ACHN (cell line): ENCODE data around the gene C2.
"Not testable (repeated sequence)": the region's sequence is repeated elsewhere in the genome, so short reads cannot be mapped to it uniquely, and the experiment has no call there.

Experiments
- DNase-seq: peaks from one replicate; pipeline ENCODE4 v3.0.0-alpha.2; 2015
- in situ Hi-C: cut with HindIII; loops from 2 replicates; pipeline ENCODE4 v1.10.0; 2017; ENCODE audit warnings: low sequenced_read_pairs, low pct_ligation_motif_present, low pct_unique_long_range_greater_than_20kb

C2 gene

DNA sequence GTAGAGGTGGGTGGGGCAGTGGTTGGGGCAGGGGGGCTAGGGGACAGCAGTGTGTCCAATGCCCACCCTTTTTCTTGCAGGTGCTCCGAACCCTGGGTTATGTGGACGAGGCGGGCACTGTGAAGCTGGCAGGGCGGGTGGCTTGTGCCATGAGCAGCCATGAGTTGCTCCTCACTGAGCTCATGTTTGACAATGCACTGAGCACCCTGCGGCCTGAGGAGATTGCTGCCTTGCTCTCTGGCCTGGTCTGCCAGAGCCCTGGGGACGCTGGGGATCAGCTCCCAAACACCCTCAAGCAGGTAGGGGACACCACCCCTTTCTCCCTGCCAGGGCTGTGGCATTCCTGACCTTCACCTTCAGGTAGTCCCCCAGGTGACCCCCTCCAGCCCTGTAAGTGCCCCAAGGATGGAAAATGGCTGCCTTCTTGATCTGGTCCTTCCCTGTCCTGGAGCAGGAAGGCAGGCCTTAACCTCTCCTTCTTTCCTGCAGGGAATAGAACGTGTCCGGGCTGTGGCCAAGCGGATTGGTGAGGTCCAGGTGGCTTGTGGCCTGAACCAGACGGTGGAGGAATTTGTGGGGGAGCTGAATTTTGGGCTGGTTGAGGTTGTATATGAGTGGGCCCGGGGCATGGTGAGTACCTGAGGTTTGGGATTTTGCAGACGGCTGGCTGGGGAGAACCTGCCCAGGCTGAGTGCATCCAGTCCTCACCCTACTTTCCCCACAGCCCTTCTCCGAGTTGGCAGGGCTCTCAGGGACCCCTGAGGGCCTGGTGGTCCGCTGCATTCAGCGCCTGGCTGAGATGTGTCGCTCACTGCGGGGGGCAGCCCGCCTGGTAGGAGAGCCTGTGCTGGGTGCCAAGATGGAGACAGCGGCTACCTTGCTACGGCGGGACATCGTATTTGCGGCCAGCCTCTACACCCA lies 41.5 kb downstream of the C2 start:
- in situ Hi-C loops: no loop called here
- DNase-seq: no peak

DNA sequence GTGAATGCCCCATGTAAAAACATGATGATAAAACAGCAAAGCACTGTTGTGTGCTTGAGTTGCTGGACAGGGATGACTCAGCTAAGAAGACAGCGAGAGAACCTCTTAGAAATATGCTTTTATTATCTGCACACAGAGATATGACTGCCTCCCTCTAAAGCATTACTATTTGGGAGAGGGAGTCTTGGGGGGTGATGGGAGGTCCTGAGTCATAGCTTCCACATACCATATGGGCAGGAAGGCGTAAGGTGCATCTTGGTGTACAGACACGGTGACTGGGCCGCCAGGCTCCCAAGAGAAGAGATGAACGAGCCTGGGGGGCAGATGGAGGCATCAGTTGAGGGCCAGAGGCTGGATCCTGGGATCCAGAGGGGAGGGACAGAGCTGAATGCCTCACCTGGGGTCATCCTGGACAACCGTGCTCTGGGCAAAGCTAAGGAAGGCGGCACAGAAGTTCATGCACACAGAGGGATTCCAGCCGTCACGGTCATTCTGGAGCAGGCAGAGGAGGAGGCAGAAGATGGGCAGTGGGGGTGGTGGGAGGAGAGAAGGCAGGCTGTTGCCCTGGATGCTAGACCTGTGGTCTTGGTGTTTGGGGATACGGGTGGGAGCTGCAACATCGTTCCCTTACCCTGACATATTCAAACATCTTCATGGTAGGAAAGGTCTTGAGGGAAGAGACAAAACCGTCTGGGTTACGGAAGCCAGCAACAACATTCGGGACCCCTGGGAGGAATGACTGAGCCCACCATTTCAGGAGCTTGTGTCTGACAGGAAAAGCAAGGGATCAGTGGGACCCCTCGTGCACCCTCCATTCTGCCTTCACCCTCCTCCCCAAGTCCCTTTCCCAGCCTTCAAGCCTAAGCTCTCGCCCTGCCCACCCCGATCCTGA lies 42.4 kb downstream of the C2 start:
- DNase-seq: peak; percentile 26
- in situ Hi-C loops: no loop called here

DNA sequence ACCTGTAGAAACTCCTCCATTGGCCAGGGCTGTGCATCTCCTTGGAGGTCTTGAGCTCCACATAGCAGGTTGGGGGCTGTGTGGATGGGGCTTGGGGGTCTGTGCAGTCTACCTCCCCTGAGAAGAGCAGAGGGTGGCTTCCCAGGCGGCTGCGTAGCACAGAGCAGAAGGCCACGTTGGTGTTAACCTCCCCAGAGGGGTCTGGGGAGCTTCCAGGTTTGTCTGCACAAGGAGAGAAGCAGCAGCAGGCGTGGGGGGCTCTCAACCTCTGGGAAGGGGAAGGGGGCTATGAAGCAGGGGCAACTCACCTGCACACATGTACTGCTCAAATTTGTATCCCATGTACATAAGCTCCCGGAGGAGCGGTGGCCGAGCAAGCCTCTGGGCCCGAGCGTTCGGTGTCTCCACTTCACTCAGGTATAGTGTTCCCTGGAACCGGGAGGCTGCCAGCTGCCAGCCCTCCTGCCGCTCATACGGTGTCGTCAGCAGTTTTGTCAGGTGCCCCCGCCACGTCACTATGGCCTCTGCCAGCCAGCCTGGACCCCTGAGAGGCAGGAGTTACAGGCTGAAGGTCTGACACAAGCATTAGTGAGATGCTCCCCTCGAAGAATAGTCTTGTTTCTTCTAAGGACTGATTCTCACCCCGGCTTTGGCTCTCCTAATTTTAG lies 43.2 kb downstream of the C2 start:
- DNase-seq: no peak
- in situ Hi-C loops: no loop called here

DNA sequence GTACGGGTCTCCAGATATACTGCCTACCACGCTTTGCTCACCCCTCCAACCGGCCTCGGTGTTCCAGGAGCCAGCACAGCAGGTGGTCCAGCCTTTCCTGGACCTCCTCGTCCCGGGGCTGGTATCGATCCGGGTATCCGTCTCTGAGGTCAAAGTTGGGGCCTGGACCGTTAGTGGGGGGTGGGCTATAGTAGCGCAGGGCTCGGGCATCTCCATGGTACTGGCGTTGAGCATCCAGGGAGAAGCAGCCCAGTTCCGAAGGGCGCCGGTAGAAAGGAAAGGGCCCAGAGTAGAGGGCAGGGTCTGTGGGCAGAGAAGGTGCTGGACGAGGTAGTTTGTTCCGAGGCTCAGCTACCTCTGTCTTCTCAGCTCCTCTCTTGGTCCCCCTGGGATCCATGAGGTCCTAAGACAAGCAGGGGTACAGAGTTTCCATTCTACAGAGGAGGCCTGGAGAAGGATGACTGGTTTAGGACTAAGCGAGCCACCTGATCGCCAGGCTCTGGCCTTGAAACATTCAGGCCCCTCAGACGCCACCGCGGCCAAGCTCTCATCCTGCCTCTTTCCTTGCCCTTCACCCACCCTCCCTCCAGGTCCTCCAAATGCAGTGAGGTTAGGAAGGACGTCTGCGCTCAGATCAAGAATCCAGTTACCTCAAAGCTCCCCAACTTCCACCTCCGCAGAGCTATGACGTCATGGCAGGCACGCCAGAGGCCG lies 43.9 kb downstream of the C2 start:
- in situ Hi-C loops: no loop called here
- DNase-seq: no peak

DNA sequence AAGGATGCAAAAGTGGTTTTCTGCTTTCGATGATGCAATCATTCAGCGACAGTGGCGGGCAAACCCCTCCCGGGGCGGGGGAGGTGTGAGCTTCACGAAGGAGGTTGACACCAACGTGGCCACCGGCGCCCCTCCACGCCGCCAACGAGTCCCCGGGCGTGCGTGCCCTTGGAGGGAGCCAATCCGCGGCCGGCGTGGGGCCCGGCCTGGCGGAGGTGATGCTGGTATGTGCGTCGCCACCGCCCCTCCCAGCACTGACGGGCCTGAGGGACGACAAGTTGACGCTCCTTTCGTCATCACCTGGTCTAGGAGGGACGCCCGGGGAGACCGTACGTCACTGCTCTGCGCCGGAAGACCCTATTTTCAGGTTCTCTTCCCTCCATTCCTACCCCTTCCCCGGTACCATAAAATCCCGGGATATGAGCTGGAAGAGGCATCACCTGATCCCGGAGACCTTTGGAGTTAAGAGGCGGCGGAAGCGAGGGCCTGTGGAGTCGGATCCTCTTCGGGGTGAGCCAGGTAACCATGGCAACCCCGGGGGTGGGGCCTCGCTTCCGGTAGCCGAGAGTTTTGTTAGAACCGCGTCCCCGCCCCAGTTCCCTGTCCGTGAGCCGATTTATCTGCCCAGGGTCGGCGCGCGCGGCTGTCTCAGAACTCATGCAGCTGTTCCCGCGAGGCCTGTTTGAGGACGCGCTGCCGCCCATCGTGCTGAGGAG lies 44.6 kb downstream of the C2 start, which contains the start of gene DXO:
DXO (minus strand) TSS at position 146 of the 716 bp plus-strand sequence. CDS start 463 bp downstream, outside the sequence.
- in situ Hi-C loops: no loop called here
- DNase-seq: peak; percentile 94

DNA sequence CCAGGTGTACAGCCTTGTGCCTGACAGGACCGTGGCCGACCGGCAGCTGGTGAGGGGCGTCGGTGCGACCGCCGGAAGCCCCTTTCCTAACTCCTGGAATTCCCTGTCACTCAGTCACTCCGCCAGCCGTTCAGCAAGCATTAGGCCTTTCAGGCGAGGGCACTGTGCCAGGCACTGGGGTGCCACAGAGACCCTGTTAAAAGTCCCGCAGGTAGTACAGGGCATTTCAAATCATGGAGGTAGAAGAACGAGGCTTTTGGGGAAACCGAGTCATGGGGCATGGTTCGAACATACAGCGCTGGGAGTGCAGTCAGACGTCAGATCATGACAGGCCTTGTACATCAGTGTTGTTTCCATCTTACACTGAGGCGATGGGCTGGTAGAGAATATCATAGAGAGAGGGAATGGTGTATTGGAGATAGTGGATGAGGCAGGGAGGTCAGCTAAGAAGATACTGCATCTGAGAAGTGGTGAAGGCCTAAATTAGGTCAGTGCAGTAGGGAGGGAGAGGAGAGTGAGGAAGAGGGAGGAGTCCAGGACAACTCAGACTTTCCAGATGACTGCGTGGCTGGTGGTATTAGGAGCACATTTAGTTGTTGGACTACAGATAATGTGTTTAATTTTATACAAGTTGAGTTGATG lies 45.3 kb downstream of the C2 start:
- in situ Hi-C loops: no loop called here

DNA sequence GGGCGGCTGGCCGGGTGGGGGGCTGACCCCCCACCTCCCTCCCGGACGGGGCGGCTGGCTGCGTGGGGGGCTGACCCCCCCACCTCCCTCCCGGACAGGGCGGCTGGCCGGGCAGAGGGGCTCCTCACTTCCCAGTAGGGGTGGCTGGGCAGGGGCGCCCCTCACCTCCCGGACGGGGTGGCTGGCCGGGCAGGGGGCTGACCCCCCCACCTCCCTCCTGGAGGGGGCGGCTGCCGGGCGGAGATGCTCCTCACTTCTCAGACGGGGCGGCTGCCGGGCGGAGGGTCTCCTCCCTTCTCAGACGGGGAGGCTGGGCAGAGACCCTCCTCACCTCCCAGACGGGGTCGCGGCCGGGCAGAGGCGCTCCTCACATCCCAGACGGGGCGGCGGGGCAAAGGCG lies 48.5 kb downstream of the C2 start:
- DNase-seq, in situ Hi-C loops: not testable (repeated sequence)

More for the DNA sequence above, 45.3 kb downstream of the C2 start:
- DNase-seq: peak; percentile 15

DNA sequence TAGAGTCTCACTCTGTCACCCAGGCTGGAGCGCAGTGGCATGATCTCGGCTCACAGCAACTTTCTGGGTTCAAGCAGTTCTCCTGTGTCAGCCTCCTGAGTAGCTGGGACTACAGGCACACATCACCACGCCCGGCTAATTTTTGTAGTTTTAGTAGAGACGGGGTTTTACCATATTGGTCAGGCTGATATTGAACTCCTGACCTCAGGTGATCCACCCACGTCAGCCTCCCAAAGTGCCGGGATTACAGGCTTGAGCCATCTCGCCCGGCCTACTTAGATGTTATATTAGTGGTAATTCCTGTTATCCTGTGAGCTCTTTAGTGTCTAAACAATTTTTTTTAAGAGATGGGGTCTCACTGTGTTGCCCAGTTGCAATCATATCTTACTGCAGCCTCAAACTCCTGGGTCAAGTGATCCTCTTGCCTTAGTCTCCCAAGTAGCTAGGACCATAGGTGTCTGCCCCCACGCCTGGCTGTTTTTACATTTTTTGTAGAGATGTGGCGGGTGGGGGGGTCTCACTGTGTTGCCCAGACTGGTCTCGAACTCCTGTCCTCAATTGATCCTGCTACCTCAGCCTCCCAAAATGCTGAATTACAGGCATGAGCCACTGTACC lies 50.4 kb downstream of the C2 start:
- DNase-seq: no peak
- in situ Hi-C loops: no loop called here

DNA sequence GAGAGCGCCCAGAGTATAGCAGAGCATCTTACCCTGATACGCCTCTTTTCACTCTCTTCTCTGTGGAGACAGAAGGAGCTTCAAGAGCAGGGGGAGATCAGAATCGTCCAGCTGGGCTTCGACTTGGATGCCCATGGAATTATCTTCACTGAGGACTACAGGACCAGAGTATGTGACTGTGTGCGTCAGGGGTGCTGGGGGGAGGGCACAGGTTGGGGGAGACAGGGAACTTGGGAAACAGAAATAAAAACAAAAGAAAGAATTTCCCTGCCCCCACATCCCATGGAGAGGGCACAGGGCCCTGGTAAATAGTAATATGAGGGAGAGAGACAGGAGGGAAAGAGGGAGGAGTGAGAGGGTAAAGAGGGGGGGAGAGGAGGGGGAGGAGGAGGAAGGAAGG lies 51.3 kb downstream of the C2 start:
- in situ Hi-C loops: no loop called here
- DNase-seq: no peak

DNA sequence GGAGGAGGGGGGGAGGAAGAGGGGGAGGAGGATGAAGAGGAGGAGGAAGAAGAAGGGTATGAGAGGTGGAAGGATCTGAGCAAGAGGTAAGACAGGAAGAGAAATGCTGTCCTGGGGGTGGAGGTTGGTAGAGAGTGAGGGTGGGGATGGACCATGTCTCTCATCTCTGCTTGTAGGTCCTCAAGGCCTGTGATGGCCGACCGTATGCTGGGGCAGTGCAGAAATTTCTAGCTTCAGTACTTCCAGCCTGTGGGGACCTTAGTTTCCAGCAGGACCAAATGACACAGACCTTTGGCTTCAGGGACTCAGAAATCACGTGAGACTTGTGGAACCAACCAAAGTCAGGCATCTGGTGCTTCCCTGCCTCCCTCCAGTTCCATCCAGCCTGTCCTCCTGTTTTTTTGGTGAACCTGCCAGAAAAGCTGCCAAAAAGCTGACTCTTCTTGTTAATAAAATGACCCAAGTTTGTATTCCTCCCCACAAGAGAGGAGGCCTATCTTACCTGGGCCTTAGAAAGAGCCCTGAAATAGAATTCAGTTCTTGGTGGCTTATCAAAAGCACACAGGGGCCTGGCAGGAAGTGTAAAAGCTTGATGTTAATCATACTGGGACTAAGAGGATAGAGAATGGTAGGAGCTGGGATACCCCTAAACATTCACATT lies 51.9 kb downstream of the C2 start:
- in situ Hi-C loops: no loop called here
- DNase-seq: no peak

DNA sequence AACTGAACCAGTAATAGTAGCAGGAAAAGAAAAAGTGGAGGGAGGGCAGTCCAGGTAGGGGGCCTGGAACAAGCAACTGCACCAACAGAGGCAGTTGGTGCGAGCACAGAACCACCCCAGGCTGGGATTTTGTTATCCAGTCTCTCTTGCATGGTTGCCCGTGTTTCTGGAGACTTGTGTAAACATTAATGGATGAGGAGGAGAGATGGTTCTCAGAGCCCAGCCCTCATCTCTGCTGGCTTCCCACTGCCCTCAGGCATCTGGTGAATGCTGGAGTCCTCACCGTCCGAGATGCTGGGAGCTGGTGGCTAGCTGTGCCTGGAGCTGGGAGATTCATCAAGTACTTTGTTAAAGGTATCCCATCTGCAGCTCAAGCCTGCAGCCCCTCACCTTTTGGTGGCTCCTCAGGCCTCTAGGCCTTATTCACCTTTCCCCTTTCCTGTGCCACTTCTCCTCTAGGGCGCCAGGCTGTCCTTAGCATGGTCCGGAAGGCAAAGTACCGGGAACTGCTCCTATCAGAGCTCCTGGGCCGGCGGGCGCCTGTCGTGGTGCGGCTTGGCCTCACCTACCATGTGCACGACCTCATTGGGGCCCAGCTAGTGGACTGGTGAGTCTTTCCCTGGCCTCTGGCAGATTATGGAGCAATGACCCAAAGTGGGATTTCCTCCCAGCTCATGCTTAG lies 52.8 kb downstream of the C2 start:
- in situ Hi-C loops, DNase-seq: not testable (repeated sequence)

DNA sequence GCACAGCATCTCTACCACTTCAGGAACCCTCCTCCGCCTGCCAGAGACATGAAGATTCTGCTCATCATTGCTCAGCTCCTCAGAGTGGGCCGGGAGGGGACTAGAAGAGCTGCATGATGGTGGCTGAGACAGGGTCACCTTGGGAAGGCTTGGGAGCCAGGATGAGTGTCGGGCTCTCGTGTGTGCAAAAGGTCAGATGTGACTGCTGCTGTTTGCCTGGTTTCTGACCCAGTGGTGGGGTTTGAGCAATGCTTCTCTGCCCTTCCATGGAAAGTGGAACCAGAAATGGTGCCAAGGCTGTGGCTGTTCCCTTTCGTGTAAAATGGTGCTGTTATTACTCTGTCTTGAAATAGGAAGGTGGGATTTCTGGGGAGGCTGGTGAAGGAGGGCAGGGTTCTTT lies 53.5 kb downstream of the C2 start:
- DNase-seq, in situ Hi-C loops: not testable (repeated sequence)

DNA sequence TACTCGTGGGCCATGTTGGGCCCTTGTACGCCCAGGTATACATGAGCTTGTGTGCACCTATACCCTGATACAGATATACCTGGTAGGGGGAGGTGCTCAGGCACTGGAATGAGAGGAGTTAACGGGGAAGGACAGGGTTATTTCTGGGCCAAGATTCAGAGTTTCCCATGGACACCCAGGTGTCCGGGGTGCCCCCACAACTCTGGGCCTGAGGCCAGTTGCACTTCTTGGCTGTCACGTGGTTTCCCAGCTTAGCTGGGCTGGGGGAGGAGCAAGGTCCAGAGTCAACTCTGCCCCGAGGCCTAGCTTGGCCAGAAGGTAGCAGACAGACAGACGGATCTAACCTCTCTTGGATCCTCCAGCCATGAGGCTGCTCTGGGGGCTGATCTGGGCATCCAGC lies 54.2 kb downstream of the C2 start, which contains the start of gene C4A:
C4A (plus strand) TSS at position 314 of the 400 bp plus-strand sequence; CDS start at position 365, 51 bp downstream.
- DNase-seq, in situ Hi-C loops: not testable (repeated sequence)

DNA sequence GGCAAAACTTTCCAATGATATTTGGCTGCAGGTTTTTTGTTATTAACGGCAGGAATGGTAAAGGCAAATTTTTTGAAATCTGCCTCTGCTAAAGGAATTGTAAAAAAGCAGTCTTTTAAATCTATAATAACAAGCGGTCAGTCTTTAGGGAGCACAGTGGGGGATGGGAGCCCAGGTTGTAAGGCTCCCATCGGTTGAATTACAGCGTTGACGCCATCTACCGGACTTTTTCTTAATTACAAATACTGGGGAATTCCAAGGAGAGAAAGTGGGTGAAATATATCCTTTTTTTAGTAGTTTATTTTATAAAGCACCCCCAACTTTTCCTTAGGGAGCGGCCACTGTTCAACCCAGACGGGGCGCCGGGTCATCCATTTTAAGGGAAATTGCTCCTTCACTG lies 61.8 kb downstream of the C2 start:
- DNase-seq, in situ Hi-C loops: not testable (repeated sequence)

DNA sequence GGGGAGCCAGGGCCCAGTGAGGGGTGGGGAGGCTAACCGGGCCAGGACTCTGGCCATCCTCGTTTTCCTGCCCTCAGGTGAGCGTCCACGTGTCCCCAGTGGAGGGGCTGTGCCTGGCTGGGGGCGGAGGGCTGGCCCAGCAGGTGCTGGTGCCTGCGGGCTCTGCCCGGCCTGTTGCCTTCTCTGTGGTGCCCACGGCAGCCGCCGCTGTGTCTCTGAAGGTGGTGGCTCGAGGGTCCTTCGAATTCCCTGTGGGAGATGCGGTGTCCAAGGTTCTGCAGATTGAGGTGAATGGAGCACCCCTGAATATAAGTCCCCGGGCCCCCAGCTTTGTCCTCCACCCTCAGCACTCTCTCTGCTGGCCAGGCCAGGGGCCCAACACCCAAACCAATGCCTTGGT lies 66.9 kb downstream of the C2 start:
- in situ Hi-C loops, DNase-seq: not testable (repeated sequence)
